A673 (cell line): ENCODE data around the gene COL5A1.

Experiments
- CTCF ChIP-seq: fragments of 300-800, 200-600 bp; sonication (generic); conservative IDR thresholded peaks from 2 replicates; pipeline ENCODE4 v1.5.1; 2017; ENCODE audit warnings: low read depth, mild to moderate bottlenecking, antibody characterized with exemption, low read length, moderate library complexity, mixed read lengths
- EZH2 ChIP-seq: fragments of 200-600 bp; sonication (generic); IDR thresholded peaks from 2 replicates; pipeline ENCODE4 v1.6.1; 2017; ENCODE audit warnings: borderline replicate concordance, low read depth, mild to moderate bottlenecking, mixed read lengths, antibody characterized with exemption, low read length; ENCODE audit not compliant: poor library complexity, severe bottlenecking

- TF ChIP-seq CTCF, result no peak
- no peak for TF ChIP-seq EZH2
Observed at GRCh38 chr9:134605351-134605965, 36.1 kb upstream of the COL5A1 start.
